ENCODE results near the gene DHX16. TPM values are rescaled to one million over a fixed set of nuclear protein-coding genes. Genes with fewer than 3 reads are reported as not detected.

DHX16 gene
- total and polyA plus RNA-seq, 9 of the 15 experiments (the other 6 are each of a cell fraction or from before 2014, with no cell fraction given) = 14.6 to 66.1 (median 47.5) TPM

DNA sequence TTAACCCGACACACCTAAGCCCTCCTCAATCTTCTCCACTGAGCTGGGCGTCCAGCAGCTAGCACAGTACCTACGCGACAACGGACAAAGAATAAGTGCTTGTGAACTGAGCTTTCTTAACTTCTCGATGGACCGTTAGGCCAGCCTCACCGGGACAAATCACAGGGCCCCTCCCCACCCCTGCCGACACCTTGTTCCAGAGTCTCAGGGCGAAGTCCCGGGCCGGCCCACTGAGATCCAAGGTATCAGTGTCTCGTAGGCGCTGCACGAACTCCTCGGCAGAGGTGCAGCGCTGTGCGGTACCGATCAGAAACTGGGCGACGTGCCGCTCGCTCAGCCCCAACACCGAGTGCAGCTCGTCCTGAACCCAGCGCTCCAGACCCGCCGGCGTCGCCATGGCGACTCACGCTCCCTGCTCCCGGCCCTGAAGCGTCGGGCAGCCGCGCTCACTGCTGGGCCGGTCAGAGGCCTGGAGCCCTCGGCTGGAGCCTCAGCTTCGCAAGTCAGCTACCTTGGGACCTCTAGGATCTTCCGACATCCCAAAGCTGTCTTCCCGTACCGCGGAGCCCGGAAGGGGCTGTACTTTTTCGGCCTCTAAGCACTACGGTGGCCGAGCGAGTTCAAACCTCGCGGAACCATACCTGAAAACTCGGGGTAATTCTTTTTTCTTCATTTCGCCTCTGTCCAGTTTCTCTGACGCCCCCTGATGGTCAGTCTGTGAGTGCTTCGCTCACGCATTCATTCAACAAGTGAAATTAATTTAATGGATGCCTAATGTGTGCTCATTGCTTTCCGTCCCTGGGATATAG is at the start of gene DHX16 (continued):
- TF ChIP-seq, protein P1, sequence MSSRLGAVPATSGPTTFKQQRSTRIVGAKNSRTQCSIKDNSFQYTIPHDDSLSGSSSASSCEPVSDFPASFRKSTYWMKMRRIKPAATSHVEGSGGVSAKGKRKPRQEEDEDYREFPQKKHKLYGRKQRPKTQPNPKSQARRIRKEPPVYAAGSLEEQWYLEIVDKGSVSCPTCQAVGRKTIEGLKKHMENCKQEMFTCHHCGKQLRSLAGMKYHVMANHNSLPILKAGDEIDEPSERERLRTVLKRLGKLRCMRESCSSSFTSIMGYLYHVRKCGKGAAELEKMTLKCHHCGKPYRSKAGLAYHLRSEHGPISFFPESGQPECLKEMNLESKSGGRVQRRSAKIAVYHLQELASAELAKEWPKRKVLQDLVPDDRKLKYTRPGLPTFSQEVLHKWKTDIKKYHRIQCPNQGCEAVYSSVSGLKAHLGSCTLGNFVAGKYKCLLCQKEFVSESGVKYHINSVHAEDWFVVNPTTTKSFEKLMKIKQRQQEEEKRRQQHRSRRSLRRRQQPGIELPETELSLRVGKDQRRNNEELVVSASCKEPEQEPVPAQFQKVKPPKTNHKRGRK (tag; IDR thresholded peaks at IDR 0.05) = no peak
- no peak for TF ChIP-seq EZH2 (IDR thresholded peaks at IDR 0.05; ENCODE audit: borderline replicate concordance, low read depth, low read length)
- TF ChIP-seq PTBP1 (IDR thresholded peaks at IDR 0.05; ENCODE audit: low read depth, low read length) = no peak
- TF ChIP-seq GABPA (tag; conservative IDR thresholded peaks at IDR 0.05; ENCODE audit: low read depth) = peak; percentile 88
- 0 out of 2 replicates have a peak, but pooled peaks have one; percentile 16 for TF ChIP-seq E2F3 (CRISPR knock-in tag; IDR thresholded peaks at IDR 0.05)
- TF ChIP-seq PTTG1 (tag; IDR thresholded peaks at IDR 0.05; ENCODE audit: low read depth) = no peak
- TF ChIP-seq, protein P2, sequence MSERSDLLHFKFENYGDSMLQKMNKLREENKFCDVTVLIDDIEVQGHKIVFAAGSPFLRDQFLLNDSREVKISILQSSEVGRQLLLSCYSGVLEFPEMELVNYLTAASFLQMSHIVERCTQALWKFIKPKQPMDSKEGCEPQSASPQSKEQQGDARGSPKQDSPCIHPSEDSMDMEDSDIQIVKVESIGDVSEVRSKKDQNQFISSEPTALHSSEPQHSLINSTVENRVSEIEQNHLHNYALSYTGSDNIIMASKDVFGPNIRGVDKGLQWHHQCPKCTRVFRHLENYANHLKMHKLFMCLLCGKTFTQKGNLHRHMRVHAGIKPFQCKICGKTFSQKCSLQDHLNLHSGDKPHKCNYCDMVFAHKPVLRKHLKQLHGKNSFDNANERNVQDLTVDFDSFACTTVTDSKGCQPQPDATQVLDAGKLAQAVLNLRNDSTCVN (CRISPR knock-in tag; IDR thresholded peaks at IDR 0.05) = no peak
- no peak for TF ChIP-seq ADNP (tag; IDR thresholded peaks at IDR 0.05)
- TF ChIP-seq ZKSCAN3 (CRISPR knock-in tag; IDR thresholded peaks at IDR 0.05) = no peak
- no peak for TF ChIP-seq NFE2 (IDR thresholded peaks at IDR 0.05; ENCODE audit: low read depth)
- TF ChIP-seq, protein P3, sequence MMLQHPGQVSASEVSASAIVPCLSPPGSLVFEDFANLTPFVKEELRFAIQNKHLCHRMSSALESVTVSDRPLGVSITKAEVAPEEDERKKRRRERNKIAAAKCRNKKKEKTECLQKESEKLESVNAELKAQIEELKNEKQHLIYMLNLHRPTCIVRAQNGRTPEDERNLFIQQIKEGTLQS (IDR thresholded peaks at IDR 0.05) = no peak
- TF ChIP-seq, protein P3 (CRISPR knock-in tag; conservative IDR thresholded peaks at IDR 0.05) = peak; percentile 70; the same call in 1 of the 2 replicates
- TF ChIP-seq RBM17 (IDR thresholded peaks at IDR 0.05; ENCODE audit: borderline replicate concordance, low read depth, low read length) = no peak
- TF ChIP-seq ATF1 (CRISPR knock-in tag; IDR thresholded peaks at IDR 0.05) = no peak
- peak; percentile 67 for TF ChIP-seq ATF1 (tag; IDR thresholded peaks at IDR 0.05)
- TF ChIP-seq, protein P4, sequence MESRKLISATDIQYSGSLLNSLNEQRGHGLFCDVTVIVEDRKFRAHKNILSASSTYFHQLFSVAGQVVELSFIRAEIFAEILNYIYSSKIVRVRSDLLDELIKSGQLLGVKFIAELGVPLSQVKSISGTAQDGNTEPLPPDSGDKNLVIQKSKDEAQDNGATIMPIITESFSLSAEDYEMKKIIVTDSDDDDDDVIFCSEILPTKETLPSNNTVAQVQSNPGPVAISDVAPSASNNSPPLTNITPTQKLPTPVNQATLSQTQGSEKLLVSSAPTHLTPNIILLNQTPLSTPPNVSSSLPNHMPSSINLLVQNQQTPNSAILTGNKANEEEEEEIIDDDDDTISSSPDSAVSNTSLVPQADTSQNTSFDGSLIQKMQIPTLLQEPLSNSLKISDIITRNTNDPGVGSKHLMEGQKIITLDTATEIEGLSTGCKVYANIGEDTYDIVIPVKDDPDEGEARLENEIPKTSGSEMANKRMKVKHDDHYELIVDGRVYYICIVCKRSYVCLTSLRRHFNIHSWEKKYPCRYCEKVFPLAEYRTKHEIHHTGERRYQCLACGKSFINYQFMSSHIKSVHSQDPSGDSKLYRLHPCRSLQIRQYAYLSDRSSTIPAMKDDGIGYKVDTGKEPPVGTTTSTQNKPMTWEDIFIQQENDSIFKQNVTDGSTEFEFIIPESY (CRISPR knock-in tag; IDR thresholded peaks at IDR 0.05) = peak; percentile 56
- TF ChIP-seq, protein P5, sequence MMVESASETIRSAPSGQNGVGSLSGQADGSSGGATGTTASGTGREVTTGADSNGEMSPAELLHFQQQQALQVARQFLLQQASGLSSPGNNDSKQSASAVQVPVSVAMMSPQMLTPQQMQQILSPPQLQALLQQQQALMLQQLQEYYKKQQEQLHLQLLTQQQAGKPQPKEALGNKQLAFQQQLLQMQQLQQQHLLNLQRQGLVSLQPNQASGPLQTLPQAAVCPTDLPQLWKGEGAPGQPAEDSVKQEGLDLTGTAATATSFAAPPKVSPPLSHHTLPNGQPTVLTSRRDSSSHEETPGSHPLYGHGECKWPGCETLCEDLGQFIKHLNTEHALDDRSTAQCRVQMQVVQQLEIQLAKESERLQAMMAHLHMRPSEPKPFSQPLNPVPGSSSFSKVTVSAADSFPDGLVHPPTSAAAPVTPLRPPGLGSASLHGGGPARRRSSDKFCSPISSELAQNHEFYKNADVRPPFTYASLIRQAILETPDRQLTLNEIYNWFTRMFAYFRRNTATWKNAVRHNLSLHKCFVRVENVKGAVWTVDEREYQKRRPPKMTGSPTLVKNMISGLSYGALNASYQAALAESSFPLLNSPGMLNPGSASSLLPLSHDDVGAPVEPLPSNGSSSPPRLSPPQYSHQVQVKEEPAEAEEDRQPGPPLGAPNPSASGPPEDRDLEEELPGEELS (CRISPR knock-in tag; IDR thresholded peaks at IDR 0.05; ENCODE audit: borderline replicate concordance) = peak; percentile 91
- no peak for TF ChIP-seq ZNF830 (CRISPR knock-in tag; IDR thresholded peaks at IDR 0.05)
- peak; percentile 58; the same call in 1 of the 2 replicates for TF ChIP-seq ZNF143 (CRISPR knock-in tag; IDR thresholded peaks at IDR 0.05)
- TF ChIP-seq RNF2 (IDR thresholded peaks at IDR 0.05) = no peak
- TF ChIP-seq ZBTB1 (CRISPR knock-in tag; IDR thresholded peaks at IDR 0.05; ENCODE audit: borderline replicate concordance, low read depth) = no peak

All from K562 (cell line).